ENCODE data around the gene IFI6.

GRCh38 chr1:27630859-27631491 lies 41.0 kb downstream of the IFI6 start:
- TF ChIP-seq POLR2A (IDR thresholded peaks at IDR 0.05; ENCODE audit: low read depth, low read length) = no peak
- TF ChIP-seq POLR2AphosphoS5 (IDR thresholded peaks at IDR 0.05; ENCODE audit: low read depth, low read length) = peak; percentile 22; the same call in 1 of the 2 replicates
